ENCODE measurements around the gene LACTB. TPM values are rescaled to one million over a fixed set of nuclear protein-coding genes. Genes with fewer than 3 reads are reported as not detected.

The LACTB gene
- total RNA-seq, 1 donor from 2014 or later: 4.6 TPM

DNA sequence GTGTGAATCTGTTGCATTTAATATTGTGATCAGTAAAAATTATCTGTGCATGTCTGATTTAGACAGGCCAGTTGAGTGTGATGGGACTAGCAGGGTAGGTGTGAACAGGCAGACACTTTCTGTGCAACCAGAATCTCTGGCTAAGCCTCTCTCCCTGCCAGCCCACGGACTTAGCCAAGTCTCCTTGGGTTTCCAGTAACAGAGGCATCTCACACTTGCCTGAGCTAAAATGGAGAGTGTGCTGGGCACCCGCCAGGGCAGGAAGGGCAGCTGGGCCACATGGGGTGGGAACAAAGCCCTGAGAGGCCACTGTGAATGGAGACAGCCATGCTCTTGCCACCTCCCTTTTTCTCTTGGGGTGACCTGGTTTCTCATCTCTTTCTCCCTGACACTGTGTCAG, 48.1 kb downstream of the LACTB start:
- H3K9me3 ChIP-seq: no peaks in the 10 kb centered on the region
- TF ChIP-seq, protein P1, sequence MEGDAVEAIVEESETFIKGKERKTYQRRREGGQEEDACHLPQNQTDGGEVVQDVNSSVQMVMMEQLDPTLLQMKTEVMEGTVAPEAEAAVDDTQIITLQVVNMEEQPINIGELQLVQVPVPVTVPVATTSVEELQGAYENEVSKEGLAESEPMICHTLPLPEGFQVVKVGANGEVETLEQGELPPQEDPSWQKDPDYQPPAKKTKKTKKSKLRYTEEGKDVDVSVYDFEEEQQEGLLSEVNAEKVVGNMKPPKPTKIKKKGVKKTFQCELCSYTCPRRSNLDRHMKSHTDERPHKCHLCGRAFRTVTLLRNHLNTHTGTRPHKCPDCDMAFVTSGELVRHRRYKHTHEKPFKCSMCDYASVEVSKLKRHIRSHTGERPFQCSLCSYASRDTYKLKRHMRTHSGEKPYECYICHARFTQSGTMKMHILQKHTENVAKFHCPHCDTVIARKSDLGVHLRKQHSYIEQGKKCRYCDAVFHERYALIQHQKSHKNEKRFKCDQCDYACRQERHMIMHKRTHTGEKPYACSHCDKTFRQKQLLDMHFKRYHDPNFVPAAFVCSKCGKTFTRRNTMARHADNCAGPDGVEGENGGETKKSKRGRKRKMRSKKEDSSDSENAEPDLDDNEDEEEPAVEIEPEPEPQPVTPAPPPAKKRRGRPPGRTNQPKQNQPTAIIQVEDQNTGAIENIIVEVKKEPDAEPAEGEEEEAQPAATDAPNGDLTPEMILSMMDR (IDR thresholded peaks at IDR 0.05): no peak
- H3K27ac ChIP-seq: no peak overlapping the region
- H3K4me1 ChIP-seq: no peaks in the 10 kb centered on the region
- H3K4me3 ChIP-seq: no peak overlapping the region
- intact Hi-C loops (cut with DNase I): no loop called here
- no peaks in the 10 kb centered on the region for H3K27me3 ChIP-seq
- H3K36me3 ChIP-seq: no peaks in the 10 kb centered on the region
- no peak for DNase-seq (ENCODE audit: low spot score in 2 of 2)

DNA sequence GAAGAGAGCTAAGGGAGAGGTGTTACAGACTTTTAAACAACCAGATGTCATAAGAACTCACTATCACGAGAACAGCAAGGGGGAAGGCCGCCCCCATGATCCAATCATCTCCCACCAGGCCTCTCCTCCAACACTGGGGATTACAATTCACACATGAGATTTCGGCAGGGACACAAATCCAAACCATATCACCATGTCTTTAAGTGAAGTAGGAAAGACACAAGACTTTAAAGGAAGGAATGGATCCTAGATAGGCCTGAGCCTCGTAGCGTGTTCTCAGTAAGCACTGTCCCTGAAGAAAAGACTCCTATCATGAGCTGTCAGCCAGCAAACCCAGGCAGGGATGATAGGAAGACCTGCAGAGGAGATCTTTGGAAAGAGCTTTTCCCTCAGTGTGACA, 50.7 kb downstream of the LACTB start:
- Histone ChIP-seq H3K27ac (no peak overlapping the region), H3K9me3 (no peaks in the 10 kb centered on the region), H3K27me3 (no peaks in the 10 kb centered on the region), H3K4me3 (no peak overlapping the region), H3K4me1 (no peaks in the 10 kb centered on the region), H3K36me3 (no peaks in the 10 kb centered on the region)
- no peak for DNase-seq (ENCODE audit: low spot score in 2 of 2)
- intact Hi-C loops (cut with DNase I): no loop called here
- TF ChIP-seq, protein P1 (IDR thresholded peaks at IDR 0.05): no peak

DNA sequence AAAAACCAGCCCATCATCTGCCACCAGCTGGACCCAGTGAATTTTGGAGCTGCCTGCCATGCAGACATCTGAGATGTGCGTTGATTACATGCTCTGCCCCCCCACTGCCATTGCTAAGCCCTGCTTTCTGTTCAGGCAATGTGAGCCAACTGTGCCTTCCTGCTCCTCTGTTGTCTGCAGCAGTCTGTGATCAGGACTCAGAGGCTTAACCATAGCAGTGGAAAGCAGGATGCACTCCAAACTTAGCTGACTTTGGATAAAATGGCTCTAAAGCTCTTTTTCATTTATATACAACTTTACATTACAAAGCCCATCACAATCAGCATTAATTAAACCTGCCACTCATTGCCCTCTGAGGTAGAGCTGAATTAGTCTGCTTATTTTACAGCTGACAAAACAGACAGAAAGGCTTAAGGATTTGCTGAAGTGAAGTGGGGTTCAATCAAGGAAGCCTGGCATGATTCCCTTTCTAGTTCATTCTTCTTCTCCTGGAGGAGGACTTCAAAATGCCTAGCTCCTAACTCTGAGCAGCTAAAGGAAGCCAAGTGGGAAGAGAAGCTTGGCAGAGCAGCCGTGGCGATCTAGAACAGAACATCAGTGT, 51.3 kb downstream of the LACTB start:
- Histone ChIP-seq H3K9me3 (no peaks in the 10 kb centered on the region), H3K4me1 (no peaks in the 10 kb centered on the region), H3K36me3 (no peaks in the 10 kb centered on the region), H3K4me3 (no peak overlapping the region), H3K27me3 (no peaks in the 10 kb centered on the region), H3K27ac (no peak overlapping the region)
- TF ChIP-seq, protein P1 (IDR thresholded peaks at IDR 0.05): no peak
- DNase-seq (ENCODE audit: low spot score in 2 of 2): no peak
- intact Hi-C loops (cut with DNase I): no loop called here

DNA sequence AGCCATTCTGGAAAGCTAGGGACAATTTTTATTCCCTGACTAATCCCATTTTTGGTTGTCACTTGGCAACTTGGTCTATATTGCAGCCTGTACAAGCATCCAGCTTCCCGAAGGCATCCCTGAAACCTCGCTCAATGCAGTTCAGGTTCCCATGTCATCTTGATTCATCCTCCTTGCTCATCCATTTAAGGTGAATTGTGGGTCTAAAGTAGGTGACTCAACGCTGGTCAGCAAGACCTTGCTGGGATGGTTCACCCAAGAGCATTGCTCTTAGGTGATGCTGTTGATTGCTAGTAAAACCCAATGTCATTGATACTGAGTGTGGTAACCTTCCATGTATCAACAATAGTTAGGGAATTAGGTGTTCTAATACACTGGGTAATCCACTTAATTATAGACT, 54.6 kb downstream of the LACTB start:
- H3K4me1 ChIP-seq: no peaks in the 10 kb centered on the region
- no peak overlapping the region for H3K4me3 ChIP-seq
- no peaks in the 10 kb centered on the region for H3K36me3 ChIP-seq
- no peak for DNase-seq (ENCODE audit: low spot score in 2 of 2)
- no peaks in the 10 kb centered on the region for H3K27me3 ChIP-seq
- no peak overlapping the region for H3K27ac ChIP-seq
- intact Hi-C loops (cut with DNase I): no loop called here
- H3K9me3 ChIP-seq: no peaks in the 10 kb centered on the region
- TF ChIP-seq, protein P1 (IDR thresholded peaks at IDR 0.05): no peak

DNA sequence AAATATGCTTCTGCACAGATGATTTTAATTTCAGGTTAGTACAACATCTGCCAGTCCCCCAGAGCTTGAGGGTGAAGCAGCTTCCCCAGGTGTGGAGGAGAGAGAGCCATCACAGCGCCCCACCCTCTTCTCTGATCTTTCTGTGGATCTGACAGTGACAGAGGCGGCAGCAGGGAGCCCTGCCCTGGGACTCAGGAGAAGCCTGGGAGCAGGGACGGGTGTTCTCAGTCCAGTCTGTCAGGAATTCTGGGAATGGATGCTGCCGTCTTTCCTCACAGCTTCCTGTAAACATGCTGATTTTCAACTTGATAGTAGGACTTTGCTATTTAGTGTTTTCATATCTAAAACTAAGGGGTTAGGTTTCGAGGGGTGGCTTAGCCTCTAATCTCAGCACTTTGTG, 56.4 kb downstream of the LACTB start:
- H3K27ac ChIP-seq: no peak overlapping the region
- TF ChIP-seq, protein P1 (IDR thresholded peaks at IDR 0.05): no peak
- H3K27me3 ChIP-seq: no peaks in the 10 kb centered on the region
- no peak overlapping the region for H3K4me3 ChIP-seq
- no peak for DNase-seq (ENCODE audit: low spot score in 2 of 2)
- intact Hi-C loops (cut with DNase I): no loop called here
- no peaks in the 10 kb centered on the region for H3K4me1 ChIP-seq
- H3K36me3 ChIP-seq: no peaks in the 10 kb centered on the region
- no peaks in the 10 kb centered on the region for H3K9me3 ChIP-seq

DNA sequence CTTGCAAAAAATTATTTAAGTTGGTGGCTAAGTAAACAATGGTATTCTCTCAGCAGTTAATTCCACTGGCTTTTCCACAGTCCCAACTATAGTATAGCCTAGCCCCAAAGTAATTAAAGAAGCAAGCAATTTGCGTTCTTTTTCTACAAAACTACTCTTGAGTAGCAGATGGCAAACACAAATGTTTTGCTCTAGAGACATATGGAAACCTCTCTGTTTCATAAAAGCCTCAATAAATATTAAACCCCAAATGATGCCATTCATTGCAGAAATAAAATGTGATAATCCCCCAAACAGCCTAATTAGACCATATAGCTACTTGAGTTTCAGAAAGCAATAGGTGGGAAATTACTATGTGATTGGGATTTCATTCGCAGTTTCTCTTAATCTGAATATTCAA, 59.1 kb downstream of the LACTB start:
- no peaks in the 10 kb centered on the region for H3K36me3 ChIP-seq
- no peaks in the 10 kb centered on the region for H3K4me1 ChIP-seq
- intact Hi-C loops (cut with DNase I): no loop called here
- no peak for DNase-seq (ENCODE audit: low spot score in 2 of 2)
- no peak overlapping the region for H3K27ac ChIP-seq
- TF ChIP-seq, protein P1 (IDR thresholded peaks at IDR 0.05): no peak
- H3K4me3 ChIP-seq: no peak overlapping the region
- H3K9me3 ChIP-seq: no peaks in the 10 kb centered on the region
- no peaks in the 10 kb centered on the region for H3K27me3 ChIP-seq

Data from ascending aorta (tissue), 2 donors.